PFSK-1 (cell line): ENCODE measurements around the gene GABRR2.

Experiments
- FOXP2 ChIP-seq: optimal IDR thresholded peaks from 2 replicates; pipeline ENCODE3; 2011; ENCODE audit warnings: borderline replicate concordance, control low read depth, inconsistent platforms; ENCODE audit not compliant: insufficient read depth; ENCODE audit errors: extremely low read length, extremely low read depth
- POLR2AphosphoS5 ChIP-seq: IDR thresholded peaks from 2 replicates; pipeline ENCODE4 v1.6.1; 2012; ENCODE audit warnings: low read depth, mild to moderate bottlenecking, control low read depth, low read length, moderate library complexity

DNA sequence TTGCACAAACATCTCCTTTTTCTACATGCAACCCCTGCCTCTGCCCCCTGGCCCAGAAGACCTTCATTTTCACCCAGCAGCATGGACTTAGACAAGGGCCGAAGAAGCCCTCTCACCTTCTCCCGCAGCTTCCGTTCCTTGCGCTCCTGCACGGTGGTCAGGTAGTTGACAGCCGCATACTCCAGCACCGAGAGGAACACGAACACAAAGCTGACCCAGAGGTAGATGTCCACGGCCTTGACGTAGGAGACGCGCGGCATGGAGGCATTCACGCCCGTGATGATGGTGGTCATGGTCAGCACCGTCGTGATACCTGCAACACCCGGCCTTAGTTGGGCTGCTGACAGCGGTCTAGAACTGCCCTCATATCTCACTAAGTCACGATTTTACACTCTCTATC, 50.8 kb downstream of the GABRR2 start:
- TF ChIP-seq POLR2AphosphoS5 (no peak), FOXP2 (no peak)
